Amygdala (tissue), 56 donors: ENCODE data around the gene TNFSF13.

Source experiments
- DNase-seq, 56 donors: peaks; one replicate each; lab custom pipeline; 2025; lab: John Stamatoyannopoulos, UW

The TNFSF13 gene

GRCh38 chr17:7558544-7559319 is at the start of gene TNFSF13:
TSS of gene TNFSF13 (plus strand) at chr17:7558750. CDS start at chr17:7559040, 290 bp downstream.
- peak in 14 of 56 donors; percentile 41 to 75 (median 62) for DNase-seq

- no peak for DNase-seq
Observed at GRCh38 chr17:7508846-7509245, 49.7 kb upstream of the TNFSF13 start.

GRCh38 chr17:7509937-7510336 is 48.6 kb upstream of the TNFSF13 start:
- DNase-seq = no peak

- no peak for DNase-seq
Observed at GRCh38 chr17:7511108-7511507, 47.4 kb upstream of the TNFSF13 start.

GRCh38 chr17:7512105-7512504 is 46.4 kb upstream of the TNFSF13 start:
- DNase-seq = no peak

- DNase-seq = no peak
Observed at GRCh38 chr17:7512824-7513540, 45.6 kb upstream of the TNFSF13 start.

- peak in 1 of 56 donors; percentile 9 for DNase-seq
Observed at GRCh38 chr17:7513850-7514419, 44.6 kb upstream of the TNFSF13 start.

GRCh38 chr17:7515911-7516610 is 42.5 kb upstream of the TNFSF13 start:
- DNase-seq = no peak

GRCh38 chr17:7523033-7523432 is 35.5 kb upstream of the TNFSF13 start:
- DNase-seq = peak in 2 of 56 donors; percentile 3 to 8

- no peak for DNase-seq
Observed at GRCh38 chr17:7528842-7529241, 29.7 kb upstream of the TNFSF13 start.

- no peak for DNase-seq
Observed at GRCh38 chr17:7530023-7530900, 28.3 kb upstream of the TNFSF13 start.

GRCh38 chr17:7538050-7538449 is 20.5 kb upstream of the TNFSF13 start:
- no peak for DNase-seq

GRCh38 chr17:7538891-7539545 is 19.5 kb upstream of the TNFSF13 start:
- DNase-seq = no peak

- no peak for DNase-seq
Observed at GRCh38 chr17:7541074-7541621, 17.4 kb upstream of the TNFSF13 start.

- no peak for DNase-seq
Observed at GRCh38 chr17:7544911-7545310, 13.6 kb upstream of the TNFSF13 start.

- DNase-seq = peak in 28 of 56 donors; percentile 14 to 69 (median 47)
Observed at GRCh38 chr17:7548585-7549400, 9.8 kb upstream of the TNFSF13 start, which contains the start of gene TNFSF12. TSS of gene TNFSF12 (plus strand) at chr17:7549058. CDS start at chr17:7549154, 96 bp downstream.

- DNase-seq = peak in 6 of 56 donors; percentile 24 to 56 (median 35)
Observed at GRCh38 chr17:7549401-7550055, 9.0 kb upstream of the TNFSF13 start.
